ES-I3 (cell line): ENCODE data around the gene DOCK3.
"Not testable (repeated sequence)": the region's sequence is repeated elsewhere in the genome, so short reads cannot be mapped to it uniquely, and the experiment has no call there.

Experiments
- H3K36me3 ChIP-seq: 2 replicates; pipeline ENCODE4 v1.6.1; 2013; ENCODE audit warnings: mild to moderate bottlenecking, low read length, control low read depth, moderate library complexity; ENCODE audit not compliant: insufficient read depth
- H3K4me1 ChIP-seq: 2 replicates; pipeline ENCODE4 v1.6.1; 2013; ENCODE audit warnings: mild to moderate bottlenecking, control low read depth, low read length; ENCODE audit not compliant: insufficient read depth
- H3K9ac ChIP-seq: 2 replicates; pipeline ENCODE4 v1.6.1; 2013; ENCODE audit warnings: low read depth, mild to moderate bottlenecking, low read length, moderate library complexity
- H3K9me3 ChIP-seq: 2 replicates; pipeline ENCODE4 v1.6.1; 2013; ENCODE audit warnings: mild to moderate bottlenecking, low read length, moderate library complexity; ENCODE audit not compliant: control insufficient read depth, insufficient read depth

DOCK3 gene

DNA sequence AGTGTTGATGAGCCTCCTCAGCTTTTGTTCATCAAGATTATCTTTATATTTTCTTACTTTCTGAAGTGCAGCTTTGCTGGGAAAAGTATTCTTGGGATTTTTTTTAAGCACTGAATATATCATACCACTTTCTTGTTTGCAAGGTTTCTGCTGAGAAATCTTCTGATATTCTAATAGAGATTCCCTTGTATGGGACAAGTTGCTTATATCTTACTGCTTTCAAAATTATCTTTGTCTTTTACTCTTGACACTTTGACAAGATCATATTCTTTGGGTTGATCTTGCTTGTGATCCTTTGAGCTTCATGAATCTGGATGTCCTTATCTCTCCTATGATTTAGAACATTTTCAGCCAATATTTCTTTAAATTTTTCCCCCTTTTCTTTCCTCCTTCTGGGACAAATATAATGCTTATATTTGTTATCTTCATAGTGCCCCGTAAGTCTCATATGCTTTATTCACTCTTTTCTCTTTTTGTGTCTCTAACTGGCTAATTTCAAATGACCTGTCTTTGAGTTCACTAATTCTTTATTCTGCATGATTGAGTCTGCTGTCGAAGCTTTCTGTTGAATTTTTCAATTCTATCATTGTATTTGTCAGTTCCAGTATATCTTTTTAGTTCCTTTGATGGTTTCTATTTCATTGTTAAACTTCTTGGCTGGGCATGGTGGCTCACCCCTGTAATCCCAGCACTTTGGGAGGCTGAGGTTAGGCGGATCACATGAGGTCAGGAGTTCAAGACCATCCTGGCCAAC, 499.0 kb downstream of the DOCK3 start:
- Histone ChIP-seq H3K36me3 (no peaks in the 10 kb centered on the region), H3K9ac (no peak overlapping the region), H3K9me3 (peaks cover 3% of the 10 kb centered on the region; the same call in 1 of the 2 replicates), H3K4me1 (no peaks in the 10 kb centered on the region)

DNA sequence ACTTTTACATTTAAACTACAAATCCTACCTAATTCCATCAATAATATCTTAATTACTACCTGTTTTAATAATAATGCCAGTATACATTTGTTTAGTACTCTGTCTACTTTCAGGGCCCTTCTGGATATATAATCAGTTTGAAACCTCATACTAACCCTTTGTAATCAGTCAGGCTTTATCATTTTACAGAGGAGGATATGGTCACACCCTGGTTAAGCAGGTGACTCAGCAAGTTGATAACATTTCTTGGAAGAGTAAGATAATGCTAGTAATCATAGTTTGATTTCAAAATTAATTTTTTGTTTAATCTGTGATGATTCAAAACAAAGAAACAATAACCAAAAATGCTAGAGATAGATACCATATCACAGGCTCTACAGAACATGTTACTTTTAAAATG, 502.2 kb downstream of the DOCK3 start:
- Histone ChIP-seq H3K9me3 (no peaks in the 10 kb centered on the region; the same call in 1 of the 2 replicates), H3K9ac (no peak overlapping the region), H3K36me3 (no peaks in the 10 kb centered on the region), H3K4me1 (no peaks in the 10 kb centered on the region)

DNA sequence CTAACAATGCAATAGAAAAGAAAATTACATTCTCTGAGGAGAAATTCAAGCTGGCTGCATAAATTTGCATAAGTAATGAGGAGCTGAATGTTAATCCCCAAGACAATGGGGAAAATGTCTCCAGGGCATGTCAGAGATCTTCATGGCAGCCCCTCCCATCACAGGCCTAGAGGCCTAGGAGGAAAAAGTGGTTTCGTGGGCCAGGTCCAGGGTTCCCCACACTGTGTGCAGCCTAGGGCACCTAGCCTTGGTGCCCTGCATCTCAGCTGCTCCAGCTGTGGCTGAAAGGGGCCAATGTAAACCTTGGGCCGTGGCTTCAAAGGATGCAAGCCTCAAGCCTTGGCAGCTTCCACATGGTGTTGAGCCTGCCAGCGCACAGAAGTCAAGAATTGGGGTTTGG, 511.7 kb downstream of the DOCK3 start:
- not testable (repeated sequence) for H3K4me1 ChIP-seq, H3K36me3 ChIP-seq, H3K9ac ChIP-seq, H3K9me3 ChIP-seq

DNA sequence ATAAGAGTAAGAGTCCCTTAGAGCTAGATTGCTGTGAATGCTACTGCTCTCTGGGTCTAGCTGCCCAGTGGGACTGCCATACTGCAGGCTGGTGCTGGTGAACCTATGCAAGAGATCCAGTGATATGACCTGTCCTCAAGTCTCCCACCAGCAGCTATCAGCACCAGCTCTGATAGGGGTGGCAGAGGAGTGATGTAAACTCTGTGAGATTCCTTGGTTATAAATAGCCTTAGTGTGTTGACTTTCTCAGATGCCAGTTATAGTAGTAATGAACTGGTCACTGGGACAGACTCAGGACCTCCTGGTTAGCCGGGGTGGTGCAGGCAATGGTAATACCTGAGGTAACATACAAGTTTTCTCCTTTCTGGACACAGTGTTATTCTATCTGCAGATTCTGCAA, 515.5 kb downstream of the DOCK3 start:
- H3K9ac ChIP-seq, result no peak overlapping the region
- H3K36me3 ChIP-seq, result peaks cover 4% of the 10 kb centered on the region; the same call in 1 of the 2 replicates
- H3K9me3 ChIP-seq, result no peaks in the 10 kb centered on the region
- H3K4me1 ChIP-seq, result no peaks in the 10 kb centered on the region

DNA sequence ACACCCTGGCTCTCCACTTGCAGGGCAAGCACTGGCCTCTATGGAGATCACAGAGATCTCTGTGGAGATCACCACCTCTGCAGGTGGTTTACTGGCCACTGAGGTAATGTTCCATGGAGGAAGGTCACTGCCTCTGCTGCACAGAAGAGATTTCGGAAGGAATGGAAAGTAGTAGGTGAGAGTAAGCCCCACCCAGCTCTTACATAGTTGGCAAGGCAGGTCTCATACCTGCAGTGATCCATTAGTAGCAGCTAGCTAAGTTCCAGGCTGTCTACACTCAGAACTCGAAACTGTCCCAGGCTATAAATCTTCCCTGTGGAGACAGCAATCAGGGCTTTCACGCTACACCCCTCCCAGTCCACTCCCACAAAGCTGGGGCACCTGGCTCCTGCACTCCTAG, 516.1 kb downstream of the DOCK3 start:
- Histone ChIP-seq H3K9ac (no peak overlapping the region), H3K4me1 (no peaks in the 10 kb centered on the region), H3K36me3 (peaks cover 4% of the 10 kb centered on the region; the same call in 1 of the 2 replicates), H3K9me3 (no peaks in the 10 kb centered on the region)

DNA sequence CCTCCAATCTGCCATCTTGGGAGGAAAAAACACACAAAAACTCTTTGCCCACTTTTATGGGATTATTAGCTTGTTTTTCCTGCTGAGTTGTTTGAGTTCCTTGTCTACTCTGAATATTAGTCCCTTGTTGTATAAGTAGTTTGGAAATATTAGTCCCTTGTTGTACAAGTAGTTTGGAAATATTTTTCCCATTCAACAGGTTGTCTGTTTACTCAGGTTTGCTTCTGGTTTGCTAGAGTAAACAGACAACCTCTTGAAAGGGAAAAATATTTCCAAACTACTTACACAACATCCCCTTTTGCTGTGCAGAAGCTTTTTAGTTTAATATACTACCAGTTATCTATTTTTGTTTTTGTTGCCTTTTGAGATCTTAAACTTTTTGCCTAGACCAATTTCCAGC, 517.0 kb downstream of the DOCK3 start:
- Histone ChIP-seq H3K9me3 (no peaks in the 10 kb centered on the region), H3K36me3 (peaks cover 4% of the 10 kb centered on the region; the same call in 1 of the 2 replicates), H3K4me1 (no peaks in the 10 kb centered on the region), H3K9ac (no peak overlapping the region)

DNA sequence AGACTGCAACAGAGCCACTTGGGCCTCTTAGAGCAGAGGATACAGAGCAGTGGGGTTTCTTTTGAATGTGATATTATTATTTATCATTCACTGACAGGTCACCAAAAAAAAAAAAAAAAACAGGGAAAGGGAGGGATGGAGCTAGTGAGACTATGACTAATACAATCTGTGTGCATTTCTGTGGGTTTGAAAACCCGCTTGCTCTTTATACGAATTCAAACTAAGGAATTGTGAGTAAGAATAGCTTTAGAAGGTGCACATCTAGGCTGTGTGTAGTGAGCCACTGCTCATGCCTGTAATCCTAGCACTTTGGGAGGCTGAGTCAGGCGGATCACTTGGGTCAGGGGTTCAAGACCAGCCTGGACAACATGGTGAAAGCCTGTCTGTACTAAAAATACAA, 523.8 kb downstream of the DOCK3 start:
- H3K36me3 ChIP-seq, result no peaks in the 10 kb centered on the region
- H3K9me3 ChIP-seq, result 0 out of 2 replicates have a peak, but pooled peaks cover 4% of the 10 kb centered on the region
- H3K9ac ChIP-seq, result no peak overlapping the region
- H3K4me1 ChIP-seq, result no peaks in the 10 kb centered on the region

DNA sequence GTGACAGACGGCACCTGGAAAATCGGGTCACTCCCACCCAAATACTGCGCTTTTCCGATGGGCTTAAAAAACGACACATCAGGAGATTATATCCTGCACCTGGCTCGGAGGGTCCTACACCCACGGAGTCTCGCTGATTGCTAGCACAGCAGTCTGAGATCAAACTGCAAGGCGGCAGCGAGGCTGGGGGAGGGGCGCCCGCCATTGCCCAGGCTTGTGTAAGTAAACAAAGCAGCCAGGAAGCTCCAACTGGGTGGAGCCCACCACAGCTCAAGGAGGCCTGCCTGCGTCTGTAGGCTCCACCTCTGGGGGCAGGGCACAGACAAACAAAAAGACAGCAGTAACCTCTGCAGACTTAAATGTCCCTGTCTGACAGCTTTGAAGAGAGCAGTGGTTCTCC, 524.6 kb downstream of the DOCK3 start:
- not testable (repeated sequence) for H3K4me1 ChIP-seq, H3K9ac ChIP-seq, H3K36me3 ChIP-seq, H3K9me3 ChIP-seq

DNA sequence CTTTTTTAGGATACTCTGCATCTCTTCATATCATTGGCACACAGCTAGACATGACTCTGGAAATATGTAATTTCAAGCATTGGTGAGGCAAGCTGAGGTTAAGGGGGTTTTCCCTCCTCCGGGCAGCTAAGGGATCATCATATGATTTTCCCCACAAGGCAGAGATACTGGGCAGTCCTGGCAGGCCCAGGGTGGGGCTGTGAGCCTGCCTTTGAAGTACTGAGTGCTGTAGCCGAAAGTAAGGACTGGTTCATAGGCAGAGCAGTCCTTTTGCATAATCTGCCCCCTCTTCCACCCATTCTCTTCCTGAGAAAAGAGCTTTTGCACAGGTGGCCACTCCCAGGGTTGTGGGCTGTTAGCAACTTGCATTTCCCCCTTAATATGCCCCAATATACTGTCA, 541.6 kb downstream of the DOCK3 start:
- no peaks in the 10 kb centered on the region for H3K9me3 ChIP-seq
- no peaks in the 10 kb centered on the region for H3K4me1 ChIP-seq
- peaks cover 6% of the 10 kb centered on the region; the same call in 1 of the 2 replicates for H3K36me3 ChIP-seq
- no peak overlapping the region for H3K9ac ChIP-seq

DNA sequence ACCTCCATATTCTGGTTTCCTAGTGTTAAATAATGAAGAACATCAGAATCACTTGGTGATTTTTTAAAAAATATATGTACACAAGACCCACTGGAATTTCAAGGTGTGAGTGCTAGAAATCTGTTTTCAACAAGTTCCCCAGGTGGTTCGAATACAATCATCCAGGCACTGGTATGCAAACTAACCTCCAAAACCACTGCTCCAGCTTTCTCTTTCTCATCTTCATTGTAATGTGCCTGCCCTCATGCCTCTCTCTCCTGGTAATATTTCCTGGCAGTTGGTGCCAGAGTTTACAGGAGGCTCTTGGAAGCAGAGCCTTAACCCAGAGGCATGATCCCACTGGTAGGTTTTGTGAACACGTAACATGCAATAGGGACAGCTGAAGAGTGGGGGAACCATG, 547.2 kb downstream of the DOCK3 start:
- H3K4me1 ChIP-seq, result peaks cover 7% of the 10 kb centered on the region; the same call in 1 of the 2 replicates
- 0 out of 2 replicates have a peak, but pooled peaks cover 4% of the 10 kb centered on the region for H3K36me3 ChIP-seq
- no peak overlapping the region for H3K9ac ChIP-seq
- no peaks in the 10 kb centered on the region for H3K9me3 ChIP-seq

DNA sequence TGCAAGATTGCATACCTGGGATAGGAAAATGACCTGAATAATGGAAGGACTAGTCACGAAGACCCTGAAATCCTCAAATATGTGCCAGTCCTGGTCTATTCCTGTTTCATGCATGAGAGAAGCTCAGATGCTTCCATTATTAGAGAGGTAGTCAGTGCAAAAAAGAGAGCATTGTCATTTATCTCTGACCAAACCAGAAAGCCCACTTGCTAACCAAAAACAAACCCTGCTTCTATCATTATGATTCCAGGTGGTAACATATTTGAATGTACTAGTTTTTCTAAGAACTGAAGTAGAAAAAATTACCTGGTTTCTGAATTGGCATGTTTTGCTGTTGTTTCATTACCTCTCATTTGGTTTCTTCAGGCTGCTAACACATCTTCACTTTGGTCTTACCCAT, 549.6 kb downstream of the DOCK3 start:
- no peaks in the 10 kb centered on the region; the same call in 1 of the 2 replicates for H3K36me3 ChIP-seq
- no peak overlapping the region for H3K9ac ChIP-seq
- no peaks in the 10 kb centered on the region for H3K9me3 ChIP-seq
- peaks cover 7% of the 10 kb centered on the region; the same call in 1 of the 2 replicates for H3K4me1 ChIP-seq

DNA sequence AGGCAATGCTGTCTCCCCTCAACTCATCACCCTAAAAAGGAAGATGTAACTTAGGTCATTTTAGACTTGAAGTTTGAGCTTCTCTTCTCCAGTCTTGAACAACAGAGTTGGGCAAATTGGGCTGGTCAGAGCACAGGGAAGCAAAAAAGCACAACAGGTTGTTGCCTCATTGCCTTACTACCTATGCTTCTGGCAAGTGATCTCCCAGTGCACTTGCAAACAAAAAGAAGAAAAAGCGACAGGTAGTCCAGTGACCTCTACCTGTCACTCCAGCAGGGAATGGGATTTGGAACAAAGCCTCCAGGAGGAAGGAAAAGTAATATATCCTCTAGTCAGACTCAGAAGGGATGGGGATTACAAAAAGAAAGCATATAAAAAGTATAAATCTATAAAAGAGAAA, 550.1 kb downstream of the DOCK3 start:
- peaks cover 7% of the 10 kb centered on the region; the same call in 1 of the 2 replicates for H3K4me1 ChIP-seq
- no peaks in the 10 kb centered on the region for H3K9me3 ChIP-seq
- H3K9ac ChIP-seq, result no peak overlapping the region
- no peaks in the 10 kb centered on the region; the same call in 1 of the 2 replicates for H3K36me3 ChIP-seq

DNA sequence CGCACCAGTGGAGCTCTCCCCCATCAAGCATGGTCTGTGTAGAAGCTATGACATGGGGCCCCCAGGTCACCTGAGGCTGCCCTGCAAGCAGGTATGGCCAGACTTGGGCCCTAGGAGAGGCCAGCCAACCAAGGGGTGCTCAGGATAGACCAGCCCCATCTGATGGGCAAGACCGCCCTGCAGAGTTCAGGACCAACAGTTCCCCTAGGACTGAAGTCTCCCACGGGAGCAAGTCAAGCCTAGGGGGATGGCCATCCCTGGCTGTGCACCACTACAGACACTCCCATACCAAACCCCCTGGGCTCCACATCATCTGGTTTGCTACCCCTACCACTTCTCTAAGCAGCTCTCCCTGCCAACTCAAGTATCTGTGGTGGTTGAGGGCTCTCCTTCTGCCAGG, 568.2 kb downstream of the DOCK3 start:
- H3K4me1 ChIP-seq, result no peaks in the 10 kb centered on the region
- peaks cover 10% of the 10 kb centered on the region; the same call in 1 of the 2 replicates for H3K36me3 ChIP-seq
- no peak overlapping the region for H3K9ac ChIP-seq
- H3K9me3 ChIP-seq, result peaks cover 7% of the 10 kb centered on the region

DNA sequence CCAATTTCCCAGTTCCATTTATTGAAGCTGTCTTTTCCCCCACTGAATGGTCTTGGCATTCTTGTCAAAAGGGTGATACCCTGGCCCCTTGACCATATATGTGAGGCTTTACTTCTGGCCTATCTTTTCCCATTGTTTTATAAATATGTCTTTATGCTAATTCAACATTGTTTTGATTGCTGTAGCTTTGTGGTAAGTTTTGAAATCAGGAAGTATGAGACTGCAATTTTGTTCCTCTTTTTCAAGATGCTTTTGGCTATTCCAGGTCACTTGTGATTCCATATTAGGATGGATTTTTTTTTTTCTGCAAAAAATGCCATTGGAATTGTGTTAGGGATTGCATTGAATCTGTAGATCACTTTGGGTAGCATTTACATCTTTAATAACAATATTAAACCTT, 569.2 kb downstream of the DOCK3 start:
- Histone ChIP-seq H3K4me1 (no peaks in the 10 kb centered on the region), H3K36me3 (peaks cover 11% of the 10 kb centered on the region; the same call in 1 of the 2 replicates), H3K9ac (no peak overlapping the region), H3K9me3 (peaks cover 9% of the 10 kb centered on the region)

DNA sequence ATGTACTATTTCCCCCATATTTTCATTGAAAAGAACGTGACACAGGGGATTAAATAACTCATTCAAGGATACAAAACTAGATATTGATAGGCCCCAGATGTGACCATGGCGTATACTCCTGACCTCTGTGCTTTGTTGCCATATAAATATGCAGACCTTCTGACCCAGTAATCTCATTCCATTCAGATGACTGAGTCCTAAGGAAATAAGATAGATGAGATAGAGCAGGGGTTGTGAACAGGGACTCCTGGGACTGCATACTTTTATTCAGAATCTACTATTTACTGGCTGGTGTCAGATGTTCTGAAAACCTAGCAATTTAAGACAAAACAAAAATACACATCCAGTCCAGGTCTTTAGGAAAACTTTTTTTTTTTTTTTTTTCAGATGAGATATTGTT, 571.1 kb downstream of the DOCK3 start:
- Histone ChIP-seq H3K4me1 (no peaks in the 10 kb centered on the region), H3K36me3 (peaks cover 11% of the 10 kb centered on the region; the same call in 1 of the 2 replicates), H3K9ac (no peak overlapping the region), H3K9me3 (peaks cover 9% of the 10 kb centered on the region)
